Lung microvascular endothelial cell (primary cell): ENCODE measurements around the gene PKMYT1. TPM values are rescaled to one million over a fixed set of nuclear protein-coding genes. Genes with fewer than 3 reads are reported as not detected.

ENCODE experiments used
- DNase-seq, 2 donors: peaks; one replicate each; pipeline versions ENCODE4 v3.0.0 to v3.0.0-alpha.2; 2010; ENCODE audit warnings: low read depth in 2 of 2
- total RNA-seq: library from RNA; depleted of rRNA; stranded (reverse); fragments of >200 nt; gene quantifications from 2 replicates; pipeline ENCODE4 v1.2.1, GENCODE V29; 2014

The PKMYT1 gene
- total RNA-seq, 1 donor from 2014 or later, result 0.99 TPM

DNA sequence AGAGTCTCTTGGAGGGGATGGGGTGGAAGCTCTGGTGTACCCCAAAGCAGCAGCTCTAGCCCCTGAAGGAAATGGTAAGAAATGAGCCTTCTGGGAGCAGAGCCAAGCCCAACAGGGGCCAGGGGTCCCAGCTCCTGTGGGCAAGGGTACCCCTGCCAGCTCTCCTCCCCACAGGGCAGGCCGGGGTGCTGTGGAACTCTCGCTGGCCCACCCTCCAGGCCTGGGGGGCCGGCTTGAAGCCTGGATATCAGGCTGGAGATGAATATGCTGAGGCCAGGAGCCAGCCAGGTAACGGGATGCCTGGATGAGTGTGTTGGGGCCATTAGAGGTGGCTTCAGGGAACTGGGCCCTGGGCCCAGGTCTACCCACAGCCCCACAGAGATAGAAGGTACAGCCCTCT is 20.3 kb upstream of the PKMYT1 start:
- DNase-seq, result no peak

DNA sequence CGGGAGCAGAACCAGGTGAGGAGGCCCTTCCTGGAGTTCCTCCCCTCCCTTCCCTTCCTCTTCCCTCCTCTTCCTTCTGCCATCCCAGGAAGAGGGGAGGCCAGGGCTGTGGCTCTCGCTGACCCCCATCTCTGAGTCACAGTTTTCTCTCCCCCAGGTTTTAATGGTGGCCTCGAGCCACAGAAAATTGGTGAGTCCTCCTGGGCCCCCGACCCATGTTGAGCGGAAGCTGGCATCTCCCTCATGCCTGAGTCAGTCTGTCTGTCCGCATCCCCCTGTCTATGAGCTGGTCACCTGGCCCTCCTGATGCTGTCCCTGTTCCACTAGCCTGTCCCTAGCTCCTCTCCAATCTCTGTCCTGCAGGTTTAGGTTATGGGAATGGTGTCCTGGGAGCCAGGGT is 19.7 kb upstream of the PKMYT1 start:
- DNase-seq, result no peak

DNA sequence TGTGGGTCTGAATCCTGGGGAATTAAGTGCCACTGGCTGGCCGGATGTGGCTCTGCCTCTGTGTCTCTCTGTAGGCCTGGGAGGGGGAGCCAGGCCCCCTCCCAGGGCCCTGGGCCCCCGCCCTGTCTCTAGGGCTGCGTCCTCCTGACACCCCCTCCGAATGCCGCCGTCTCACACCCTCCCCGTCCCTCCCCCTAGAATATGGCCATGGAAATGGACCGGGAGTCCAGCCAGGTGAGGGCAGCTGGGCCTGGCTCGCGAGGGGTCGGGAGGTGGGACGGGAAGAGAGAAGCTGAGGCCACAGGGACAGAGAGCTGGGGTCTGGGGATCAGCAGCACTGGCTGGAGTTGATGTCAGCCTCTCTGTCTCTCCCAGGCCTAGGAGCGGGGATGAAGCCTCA is 16.1 kb upstream of the PKMYT1 start:
- DNase-seq, result no peak

DNA sequence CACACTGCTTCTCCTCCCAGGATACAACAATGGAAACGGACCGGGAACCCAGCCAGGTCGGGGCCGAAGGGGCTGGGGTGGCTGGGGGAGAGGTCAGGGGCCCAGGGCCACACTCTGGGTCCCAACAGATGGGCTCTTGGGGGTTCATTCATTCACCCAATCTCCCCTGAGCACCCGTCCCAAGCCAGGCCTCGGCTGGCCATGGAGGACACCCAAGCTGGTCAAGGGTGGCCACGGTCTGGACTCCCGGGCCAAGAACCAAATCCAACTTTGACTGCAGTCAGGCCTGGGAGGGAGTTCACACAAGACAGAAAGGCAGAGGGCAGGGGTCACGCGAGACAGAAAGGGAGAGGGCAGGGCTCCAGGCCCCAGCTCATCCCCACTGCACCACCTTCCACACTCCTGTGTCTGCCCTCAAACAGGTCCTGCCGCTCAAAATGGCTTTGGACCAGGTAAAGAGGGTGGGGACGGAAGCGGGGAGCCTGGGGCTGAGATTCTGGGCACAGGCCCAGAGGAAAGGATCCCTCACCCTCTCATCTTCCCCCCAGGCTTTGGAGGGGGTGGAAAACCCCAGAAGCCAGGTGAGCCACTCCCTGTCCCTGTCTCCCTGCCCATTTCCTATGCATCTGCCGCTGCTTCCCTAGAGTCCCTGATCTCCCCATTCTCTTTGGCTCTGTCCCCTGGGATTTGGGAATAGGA is 12.3 kb upstream of the PKMYT1 start:
- DNase-seq, result no peak

DNA sequence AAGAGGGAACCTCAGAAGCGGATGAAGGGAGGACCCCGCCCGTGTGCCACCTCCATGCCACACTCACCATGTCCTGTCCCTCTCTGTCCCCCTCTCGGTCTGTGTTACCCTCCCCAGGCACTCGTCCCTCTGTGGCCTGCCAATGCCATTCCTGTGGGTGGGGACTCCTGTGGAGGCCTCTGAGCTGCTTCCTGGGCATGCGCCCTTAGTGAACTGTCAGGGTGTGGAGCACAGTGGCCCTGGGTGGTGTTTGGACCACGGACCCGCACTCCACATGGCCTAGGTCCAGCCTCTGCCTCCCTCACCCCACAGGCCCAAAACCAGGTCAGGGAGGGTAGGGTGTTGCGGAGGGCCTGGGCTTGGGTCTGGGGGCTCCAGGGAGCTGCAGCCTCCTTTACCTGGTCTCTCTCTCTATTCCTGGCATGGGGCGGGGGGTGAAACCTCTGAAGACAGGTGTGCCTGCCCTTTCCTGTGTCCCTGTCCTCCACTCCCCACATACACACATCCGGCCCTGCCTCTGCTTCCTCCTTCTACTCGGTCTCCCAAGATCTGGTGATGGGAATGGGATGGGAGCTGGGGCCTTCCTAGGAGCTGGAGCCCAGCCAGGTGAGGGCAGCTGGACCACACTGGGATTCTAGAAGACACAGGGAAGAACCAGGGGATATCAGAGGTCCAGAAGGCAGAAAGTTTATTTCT is 11.5 kb upstream of the PKMYT1 start:
- DNase-seq, result no peak

DNA sequence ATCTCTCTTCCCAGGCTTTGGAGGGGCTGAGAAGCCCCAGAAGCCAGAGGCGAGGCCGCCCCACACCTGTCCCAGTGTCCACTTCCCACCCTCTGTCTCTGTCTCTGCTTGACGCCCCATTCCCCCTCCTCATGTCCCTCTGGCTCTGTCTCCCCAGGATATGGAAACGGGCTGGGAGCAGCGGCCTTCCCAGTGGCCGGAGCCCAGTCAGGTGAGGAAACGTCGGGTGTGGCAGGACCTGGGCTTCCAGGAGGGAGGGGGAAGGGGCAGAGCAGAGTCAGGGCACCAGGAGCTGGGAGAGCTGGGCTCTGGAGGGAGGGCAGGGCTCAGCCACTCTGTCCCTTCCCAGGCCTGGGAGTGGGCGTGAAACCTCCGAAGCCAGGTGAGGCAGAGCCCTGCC is 10.6 kb upstream of the PKMYT1 start:
- DNase-seq, result no peak

DNA sequence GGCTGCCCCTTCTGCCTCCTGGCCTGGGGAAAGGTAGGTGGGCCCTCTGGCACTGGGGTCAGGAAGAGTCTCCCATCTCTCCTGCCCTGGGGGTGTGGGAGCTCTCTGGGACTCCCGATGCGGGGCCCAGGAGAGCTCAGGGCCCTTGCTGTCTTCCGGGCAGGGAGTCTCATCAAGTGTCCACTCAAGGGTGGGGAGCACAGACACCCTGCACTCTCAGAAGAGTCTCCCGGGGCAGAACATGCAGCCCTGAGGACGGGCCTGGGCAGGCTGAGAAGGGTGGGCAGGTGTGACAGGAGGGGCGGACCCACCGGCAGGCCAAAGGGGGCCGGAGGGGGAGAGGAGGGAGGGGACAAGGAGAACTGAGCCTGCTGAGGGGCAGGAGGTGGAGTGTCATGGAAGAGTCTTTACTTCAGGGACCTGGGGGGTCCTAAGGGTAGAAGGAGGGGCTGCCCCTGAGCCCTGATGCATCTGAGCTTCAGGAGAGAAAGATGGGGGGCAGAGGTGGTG is 8.4 kb upstream of the PKMYT1 start:
- no peak for DNase-seq

DNA sequence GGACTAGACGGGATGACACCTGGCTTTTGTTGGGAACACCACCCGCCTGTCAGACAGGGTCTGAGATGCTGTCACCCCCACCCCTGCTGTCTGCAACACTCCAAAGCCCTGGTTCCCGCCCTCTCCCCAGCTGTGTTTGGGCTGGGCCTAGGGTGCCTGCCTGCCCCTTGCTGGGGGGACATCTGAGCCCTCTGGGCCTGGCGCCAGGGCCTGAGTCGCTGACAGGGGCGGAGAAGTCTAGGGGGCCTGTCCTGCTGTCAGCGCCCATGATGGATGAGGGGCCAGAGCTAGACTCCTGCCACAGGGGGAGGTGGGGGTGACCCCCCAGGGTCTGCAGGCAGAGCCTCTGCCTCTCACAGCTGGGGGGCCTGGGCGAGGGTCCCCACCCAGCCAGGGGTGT is 7.6 kb upstream of the PKMYT1 start:
- DNase-seq, result no peak

DNA sequence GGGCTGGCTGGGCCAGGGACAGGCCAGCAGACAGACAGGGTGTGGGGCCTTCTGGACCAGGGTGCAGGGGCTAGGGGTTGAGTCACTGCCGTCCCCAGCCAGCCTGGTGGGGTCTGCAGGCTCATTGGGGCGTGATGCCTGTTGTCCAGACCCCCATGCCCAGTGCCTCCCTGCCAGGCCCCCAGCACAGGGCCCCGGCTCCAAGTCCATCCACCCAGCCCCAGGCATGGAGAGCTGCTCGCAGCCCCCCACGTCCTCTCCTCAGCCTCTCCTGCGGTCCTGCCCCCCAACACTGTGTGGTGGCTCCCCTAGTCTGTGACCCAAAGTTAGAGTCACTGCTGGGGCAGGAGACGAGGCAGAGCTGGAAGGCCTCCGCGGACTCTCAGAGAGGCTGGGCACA is 7.0 kb upstream of the PKMYT1 start:
- DNase-seq, result no peak

DNA sequence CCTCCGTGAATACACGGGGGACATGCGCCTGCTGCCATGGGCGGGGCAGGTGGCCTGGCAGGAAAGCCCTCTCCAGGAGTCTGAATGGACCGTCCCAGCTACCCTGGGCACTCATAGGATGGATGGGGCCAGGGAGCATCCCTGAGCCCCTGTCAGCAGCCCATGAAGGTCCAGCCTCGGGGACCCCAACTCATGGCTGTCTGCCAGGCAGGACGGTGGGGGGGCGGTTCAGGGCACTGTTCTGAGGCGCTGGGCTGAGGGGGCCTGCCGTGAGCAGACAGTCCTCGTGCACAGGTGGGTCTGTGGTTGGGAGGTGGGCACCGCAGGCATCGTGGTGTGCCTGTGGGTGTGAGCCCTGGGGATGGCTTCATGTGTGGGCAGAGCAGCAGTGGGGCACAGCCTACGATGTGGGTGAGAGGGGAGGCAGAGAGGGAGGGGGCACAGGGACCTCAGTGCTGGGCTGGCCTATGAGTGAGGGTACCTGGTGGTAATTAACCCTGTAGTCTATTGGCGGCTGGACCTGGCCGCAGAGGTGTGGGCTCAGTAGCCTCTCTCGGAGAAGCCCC is 6.5 kb upstream of the PKMYT1 start:
- DNase-seq, result no peak

DNA sequence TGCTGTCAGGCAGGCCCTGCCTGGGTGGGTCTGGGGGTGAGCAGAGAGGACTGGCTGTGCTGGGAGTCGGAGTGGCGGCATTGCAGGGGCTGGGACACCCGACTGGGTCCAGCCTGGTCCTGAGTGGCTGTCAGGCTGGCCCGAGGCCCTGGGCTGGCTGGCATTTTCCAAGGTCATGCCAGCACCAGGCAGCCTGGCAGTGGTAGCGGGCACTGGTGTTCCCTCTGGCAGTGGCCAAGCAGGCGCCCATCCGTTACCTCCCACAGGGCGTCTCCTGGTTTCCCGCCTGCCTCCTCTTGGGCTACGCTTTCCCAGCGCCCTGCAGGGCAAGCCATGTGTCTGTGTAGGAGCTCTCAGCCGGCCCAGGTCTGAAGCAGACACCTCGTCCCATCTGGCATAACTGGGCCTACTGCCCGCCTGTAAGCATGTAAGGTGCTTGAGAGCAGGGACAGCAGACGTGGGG is 5.7 kb upstream of the PKMYT1 start:
- DNase-seq, result no peak

DNA sequence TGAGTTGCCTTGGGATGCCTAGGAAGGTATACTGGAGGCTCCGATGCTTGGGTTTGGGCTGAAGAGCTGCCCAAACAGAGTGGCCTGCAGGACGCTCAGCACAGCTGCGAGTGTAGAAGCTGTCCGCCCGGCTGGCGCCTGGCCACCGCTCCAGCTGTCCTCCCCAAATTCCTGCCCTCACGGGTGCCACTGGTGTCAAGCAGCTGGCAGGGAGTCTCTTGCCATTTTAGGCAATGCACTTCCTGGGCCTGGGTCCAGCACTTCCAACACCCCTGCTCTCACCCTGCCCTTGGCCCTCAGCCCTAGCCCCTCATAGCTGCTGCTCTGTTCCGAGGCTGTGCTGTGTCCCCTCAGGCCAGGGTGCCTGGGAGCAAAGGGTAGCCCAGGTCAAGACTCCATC is 5.2 kb upstream of the PKMYT1 start:
- no peak for DNase-seq

DNA sequence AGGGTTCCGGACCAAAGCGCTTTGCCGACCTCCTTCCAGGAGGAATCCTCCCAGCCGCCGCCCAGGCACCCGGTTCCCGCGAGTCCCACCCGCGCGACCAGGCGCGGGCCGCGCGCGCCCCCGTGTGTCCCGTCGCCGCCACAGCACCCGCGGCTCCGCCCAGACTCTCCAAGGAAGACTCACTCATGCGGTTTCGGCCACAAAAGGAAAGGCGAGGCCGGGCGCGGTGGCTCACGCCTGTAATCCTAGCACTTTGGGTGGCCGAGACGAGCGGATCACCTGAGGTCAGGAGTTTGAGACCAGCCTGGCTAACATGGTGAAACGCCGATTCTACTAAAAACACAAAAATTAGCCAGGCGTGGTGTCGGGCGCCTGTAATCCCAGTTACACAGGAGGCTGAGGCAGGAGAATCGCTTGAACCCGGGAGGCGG is 3.5 kb upstream of the PKMYT1 start:
- peak; percentile 56 to 73 for DNase-seq

DNA sequence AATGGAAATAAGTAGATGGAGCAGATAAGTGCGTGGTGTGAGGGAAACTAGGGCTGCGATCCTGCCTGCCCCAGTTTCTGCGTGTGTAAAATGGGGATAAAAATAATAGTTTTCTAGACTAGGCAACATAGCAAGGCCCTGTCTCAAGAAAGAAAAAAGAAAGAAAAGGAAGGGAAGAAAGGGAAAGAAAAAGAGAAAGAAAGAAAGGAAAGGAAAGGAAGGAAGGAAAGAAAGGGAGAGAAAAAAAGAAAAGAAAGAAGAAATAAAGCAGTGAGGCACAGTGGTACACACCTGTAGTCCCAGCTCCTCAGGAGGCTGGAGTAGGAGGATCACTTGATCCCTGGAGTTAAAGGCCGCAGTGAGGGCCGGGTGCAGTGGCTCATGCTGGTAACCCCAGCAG is 2.2 kb upstream of the PKMYT1 start:
- DNase-seq, result no peak

DNA sequence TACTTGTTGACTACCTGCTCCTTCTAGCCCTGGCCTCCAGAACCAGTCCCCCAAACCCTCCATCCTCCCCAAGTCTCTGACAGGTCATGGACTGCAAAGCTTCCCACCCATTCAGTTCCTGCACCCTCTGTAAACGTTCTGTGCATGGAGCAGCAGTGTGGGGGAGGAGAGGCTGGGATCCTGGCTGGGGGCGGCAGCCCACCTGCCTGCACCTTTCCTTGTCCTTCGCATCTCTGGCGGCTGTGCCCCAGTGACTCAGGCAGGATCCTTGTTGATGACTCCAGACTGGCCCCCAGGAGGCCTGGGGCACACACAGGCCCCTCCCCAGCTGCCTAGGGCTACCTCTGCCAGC is 1.6 kb upstream of the PKMYT1 start:
- DNase-seq, result no peak

DNA sequence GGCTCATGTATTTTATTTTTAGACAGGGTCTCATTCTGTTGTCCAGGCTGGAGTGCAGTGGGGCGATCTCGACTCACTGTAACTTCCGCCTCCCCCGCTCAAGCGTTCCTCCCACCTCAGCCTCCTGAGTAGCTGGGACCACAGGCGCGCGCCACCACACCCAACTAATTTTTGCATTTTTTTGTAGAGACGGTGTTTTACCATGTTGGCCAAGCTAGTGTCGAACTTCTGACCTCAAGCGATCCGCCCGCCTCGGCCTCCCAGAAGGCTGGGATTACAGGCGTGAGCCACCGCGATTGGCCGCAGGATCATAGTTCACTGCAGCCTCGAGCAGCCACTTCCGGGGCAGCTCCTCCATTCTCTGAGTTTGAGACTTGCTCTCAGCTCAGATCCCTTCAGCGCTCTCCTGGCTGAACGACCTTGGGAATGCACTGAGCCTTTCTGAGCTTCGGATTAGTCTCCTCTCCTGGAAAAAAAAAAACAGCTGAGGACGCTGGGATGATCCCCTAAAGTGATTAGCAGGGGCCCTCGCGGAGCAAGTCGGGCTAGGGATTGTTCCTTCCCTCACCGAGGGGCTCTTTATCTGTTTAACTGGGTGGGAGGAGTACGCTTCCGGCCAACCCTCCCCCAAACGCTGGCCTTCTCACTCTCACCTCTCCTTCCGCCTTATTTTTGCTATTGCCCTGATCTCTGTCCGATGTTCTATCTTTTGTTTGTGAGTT is 1.1 kb upstream of the PKMYT1 start:
- no peak for DNase-seq

DNA sequence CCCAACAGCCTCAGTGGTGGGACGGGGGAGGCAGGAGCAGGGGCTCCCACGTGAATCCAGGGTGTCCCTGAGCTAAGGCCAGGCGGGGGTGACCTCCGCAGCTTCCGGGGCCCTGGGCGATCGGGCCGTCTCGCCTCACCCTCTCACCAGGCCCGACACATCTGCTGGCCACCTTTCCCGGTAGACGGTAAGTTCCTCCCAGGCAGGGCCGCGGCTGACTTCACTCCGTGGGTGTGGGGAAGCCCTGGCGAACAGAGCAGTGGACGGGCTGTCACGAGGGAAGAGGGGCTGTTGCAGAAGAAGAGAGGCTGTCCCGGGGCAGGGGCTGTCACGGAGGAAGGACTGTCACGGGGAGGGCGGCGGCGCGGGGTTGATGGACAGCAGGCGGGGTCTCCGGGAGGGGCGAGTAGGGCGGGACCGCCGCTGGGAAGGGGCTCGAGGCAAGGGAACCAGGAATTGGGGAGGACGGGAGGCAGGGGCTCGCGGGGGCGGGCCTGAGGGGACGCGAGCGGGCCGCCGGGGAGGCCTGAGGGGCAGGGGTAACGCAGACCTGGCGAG is 498 bp downstream of the PKMYT1 start:
- no peak for DNase-seq

DNA sequence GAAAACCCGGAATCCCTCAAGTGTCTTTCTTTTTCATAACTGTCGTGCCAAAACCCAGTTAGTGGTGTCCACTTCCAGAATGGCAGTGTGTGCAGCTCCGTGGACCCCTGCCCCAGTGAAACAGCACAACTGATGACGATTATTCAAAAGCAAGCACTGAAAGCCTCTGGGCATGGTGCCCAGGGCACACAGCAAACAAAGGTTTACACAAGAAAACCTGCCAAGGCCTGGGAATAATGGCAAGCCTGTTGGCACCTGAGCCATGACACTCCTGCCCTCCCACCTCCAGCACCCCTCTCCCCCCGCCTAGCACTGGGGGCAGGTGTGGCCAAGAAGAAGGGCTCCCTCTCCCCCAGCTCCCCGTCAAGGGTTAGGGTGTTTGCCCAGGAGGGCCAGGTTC is 2.8 kb downstream of the PKMYT1 start:
- no peak for DNase-seq

DNA sequence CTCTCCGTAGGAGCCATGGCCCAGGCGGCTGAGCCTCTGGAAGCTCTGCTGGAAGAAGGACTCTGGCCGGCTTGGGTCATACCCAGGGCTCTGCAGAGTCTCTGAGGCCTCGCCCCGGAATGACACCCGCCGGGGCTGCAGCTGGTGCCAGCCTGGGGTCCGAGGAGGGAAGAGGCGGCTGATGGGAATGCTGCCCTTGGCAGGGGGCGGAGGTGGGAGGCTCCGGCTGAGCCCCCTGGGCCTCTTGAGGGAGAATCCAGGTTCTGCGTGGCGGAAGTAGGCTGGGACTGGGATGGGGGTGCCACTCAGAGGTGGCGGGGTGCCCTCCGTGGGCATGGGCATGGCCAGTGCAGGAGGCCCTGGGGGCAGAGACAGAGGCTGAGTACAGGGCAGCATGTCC is 3.6 kb downstream of the PKMYT1 start:
- no peak for DNase-seq

DNA sequence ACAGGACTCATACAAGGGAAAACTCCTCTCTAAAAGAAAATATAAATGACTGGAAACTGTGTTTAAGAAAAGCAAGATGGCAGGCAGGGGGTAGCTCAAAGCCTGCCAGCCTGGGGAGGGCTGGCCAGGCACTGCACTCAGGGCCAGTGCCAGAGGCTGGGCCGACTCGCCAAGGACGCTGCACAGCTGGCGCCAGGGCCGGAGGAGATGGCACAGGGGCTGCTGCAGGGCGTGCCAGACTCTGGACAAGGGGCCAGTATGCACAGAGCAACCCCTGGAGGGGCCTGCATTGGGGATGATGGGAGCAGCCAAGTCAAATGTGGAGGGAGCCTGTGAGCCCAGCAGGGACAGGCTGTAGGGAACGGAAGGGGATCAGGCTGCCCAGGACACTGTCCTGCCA is 4.0 kb downstream of the PKMYT1 start:
- DNase-seq, result no peak

DNA sequence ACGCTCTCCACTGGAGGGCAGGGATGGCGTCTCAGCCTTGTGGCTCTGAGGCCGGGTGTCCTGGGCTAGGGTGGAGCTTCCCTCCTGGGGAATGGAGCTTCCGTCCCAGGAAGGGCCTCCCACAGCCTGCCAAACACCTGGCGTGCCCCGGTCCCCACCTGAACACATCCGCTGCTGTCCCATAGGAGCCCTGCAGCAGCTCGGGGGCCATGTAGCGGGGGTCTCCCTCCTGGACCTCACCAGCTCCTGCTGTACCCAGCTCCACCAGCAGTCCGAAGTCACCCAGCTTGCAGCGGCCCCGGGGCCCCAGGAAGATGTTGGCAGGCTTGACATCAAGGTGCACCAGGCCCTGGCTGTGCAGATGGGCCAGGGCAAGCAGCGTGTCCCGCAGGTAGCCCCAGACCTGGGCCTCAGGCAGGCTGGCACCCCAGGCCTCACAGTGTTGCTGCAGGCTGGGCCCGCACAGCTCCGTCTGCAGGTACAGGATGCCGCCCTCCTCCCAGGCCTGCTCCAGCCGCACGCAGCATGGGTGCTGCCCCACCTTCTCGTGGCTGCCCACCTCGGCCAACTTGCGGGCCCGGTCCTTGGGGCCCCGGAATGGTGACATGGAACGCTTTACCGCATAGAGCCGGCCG is 5.0 kb downstream of the PKMYT1 start:
- no peak for DNase-seq
